ENCODE results near the gene EVX1. TPM values are rescaled to one million over a fixed set of nuclear protein-coding genes. Genes with fewer than 3 reads are reported as not detected.

The EVX1 gene
- total and polyA plus RNA-seq, 8 donors = not detected

- Histone ChIP-seq H3K27me3 (peaks cover 93 to 99% of the 10 kb centered on the region in 2 donors), H3K27ac (no peak overlapping the region), H3K9me3 (no peaks in the 10 kb centered on the region), H3K4me3 (no peak overlapping the region), H3K4me1 (peaks cover 0 to 37% of the 10 kb centered on the region in 2 donors), H3K36me3 (no peaks in the 10 kb centered on the region)
- peak in 1 of 4 donors; percentile 45 for DNase-seq
- intact Hi-C loops (cut with DNase I) = loop anchor here in 1 of 2 donors (5.0 kb wide), 1 partner anchor 722 kb away; no protein-coding TSS in a partner anchor
- no peak for TF ChIP-seq CTCF (IDR thresholded peaks at IDR 0.05)
- ATAC-seq = no peak
These were observed 37.0 kb upstream of the EVX1 start for GRCh38 chr7:27205325-27206280.

GRCh38 chr7:27207348-27207985 lies 35.1 kb upstream of the EVX1 start:
- DNase-seq = no peak
- Histone ChIP-seq H3K36me3 (no peaks in the 10 kb centered on the region), H3K27me3 (peaks cover 93 to 99% of the 10 kb centered on the region in 2 donors), H3K9me3 (no peaks in the 10 kb centered on the region), H3K27ac (no peak overlapping the region), H3K4me1 (peaks cover 0 to 21% of the 10 kb centered on the region in 2 donors), H3K4me3 (no peak overlapping the region)
- no peak for TF ChIP-seq CTCF (IDR thresholded peaks at IDR 0.05)
- intact Hi-C loops (cut with DNase I) = loop anchor here in 1 of 2 donors (5.0 kb wide), 1 partner anchor 720 kb away; no protein-coding TSS in a partner anchor
- no peak for ATAC-seq

GRCh38 chr7:27208998-27209397 lies 33.6 kb upstream of the EVX1 start:
- ATAC-seq = no peak
- no peaks in the 10 kb centered on the region for H3K9me3 ChIP-seq
- no peak overlapping the region for H3K27ac ChIP-seq
- intact Hi-C loops (cut with DNase I) = loop anchor here in 1 of 2 donors (5.0 kb wide), 1 partner anchor 718 kb away; no protein-coding TSS in a partner anchor
- H3K4me1 ChIP-seq = peaks cover 0 to 29% of the 10 kb centered on the region in 2 donors
- H3K4me3 ChIP-seq = no peak overlapping the region
- TF ChIP-seq CTCF (IDR thresholded peaks at IDR 0.05) = no peak
- no peaks in the 10 kb centered on the region for H3K36me3 ChIP-seq
- DNase-seq = no peak
- H3K27me3 ChIP-seq = peaks cover 93 to 99% of the 10 kb centered on the region in 2 donors

- intact Hi-C loops (cut with DNase I) = loop anchor here in 1 of 2 donors (5.0 kb wide), 2 partner anchors 367 to 717 kb away; no protein-coding TSS in a partner anchor
- Histone ChIP-seq H3K4me3 (no peak overlapping the region), H3K9me3 (no peaks in the 10 kb centered on the region), H3K27ac (no peak overlapping the region), H3K36me3 (no peaks in the 10 kb centered on the region), H3K27me3 (peaks cover 91 to 99% of the 10 kb centered on the region in 2 donors), H3K4me1 (peaks cover 0 to 23% of the 10 kb centered on the region in 2 donors)
- no peak for TF ChIP-seq CTCF (IDR thresholded peaks at IDR 0.05)
- ATAC-seq = no peak
- DNase-seq = no peak
These were observed 32.6 kb upstream of the EVX1 start for GRCh38 chr7:27209933-27210440.

Measured in left lung (tissue), 10 donors.